Measurements from ENCODE around the gene JMJD1C. TPM values are rescaled to one million over a fixed set of nuclear protein-coding genes. Genes with fewer than 3 reads are reported as not detected.

Gene JMJD1C
- total and polyA plus RNA-seq, 2 donors (not counting 3 experiments of a cell fraction or from before 2014, with no cell fraction given): 32.1 to 97.1 TPM

- Histone ChIP-seq H3K9ac (replicated peaks; ENCODE audit: extremely low read depth, insufficient read depth, low read length) (peak overlapping the region; percentile 31), H3K4me3 (replicated peaks in 1 of 3; ENCODE audit: insufficient read depth in 1 of 3, low read depth in 1 of 3, low read length in 3 of 3) (no peak overlapping the region), H4K20me1 (replicated peaks; ENCODE audit: control insufficient read depth, extremely low read depth, insufficient read depth, low read length) (no peaks in the 10 kb centered on the region), H3K79me2 (ENCODE audit: control insufficient read depth, insufficient read depth, low read length) (peaks cover 87% of the 10 kb centered on the region), H3K9me1 (replicated peaks; ENCODE audit: control insufficient read depth, extremely low read depth, insufficient read depth, low read length) (no peaks in the 10 kb centered on the region), H3K4me1 (ENCODE audit: control insufficient read depth, extremely low read depth, insufficient read depth, low read length) (peaks cover 36% of the 10 kb centered on the region), H2AFZ (ENCODE audit: low read depth, low read length) (no peak overlapping the region), H3K27me3 (ENCODE audit: control insufficient read depth in 2 of 2, insufficient read depth in 2 of 2, low read length in 2 of 2) (no peaks in the 10 kb centered on the region), H3K9me3 (replicated peaks; ENCODE audit: control insufficient read depth, insufficient read depth, low read length) (no peaks in the 10 kb centered on the region), H3K36me3 (ENCODE audit: control insufficient read depth in 2 of 2, extremely low read depth in 1 of 2, insufficient read depth in 2 of 2, low read length in 2 of 2) (no peaks in the 10 kb centered on the region), H3K4me2 (ENCODE audit: insufficient read depth, low read length) (peak overlapping the region; percentile 70), H3K27ac (ENCODE audit: insufficient read depth, low read depth, low read length) (no peak overlapping the region)
- dilution Hi-C loops (cut with MboI; ENCODE audit: extremely low pct_ligation_motif_present, low sequenced_read_pairs): no loop called here
- intact Hi-C loops (cut with micrococcal nuclease): loop anchor here (2.0 kb wide), 1 partner anchor 16 kb away; no protein-coding TSS in a partner anchor
- POLR2A ChIA-PET: no interaction called here
- FAIRE-seq: no peak
- TF ChIP-seq CTCF (IDR thresholded peaks at IDR 0.05; ENCODE audit: extremely low read depth in 1 of 2, insufficient read depth in 1 of 2, low read depth in 1 of 2, low read length in 2 of 2): no peak
- TF ChIP-seq JUN (IDR thresholded peaks at IDR 0.05; ENCODE audit: borderline replicate concordance, insufficient read depth, insufficient read length, low read depth): no peak
- TF ChIP-seq POLR2AphosphoS5 (IDR thresholded peaks at IDR 0.05; ENCODE audit: insufficient read depth, low read depth, low read length): no peak
- TF ChIP-seq GATA2 (IDR thresholded peaks at IDR 0.05; ENCODE audit: insufficient read depth, insufficient read length, low read depth, low read length): no peak
- TF ChIP-seq POLR2A (IDR thresholded peaks at IDR 0.05; ENCODE audit: low read depth, low read length): no peak
- no peak for TF ChIP-seq MAX (IDR thresholded peaks at IDR 0.05; ENCODE audit: insufficient read depth, insufficient read length)
- TF ChIP-seq MYC (IDR thresholded peaks at IDR 0.05; ENCODE audit: low read depth, low read length): no peak
- TF ChIP-seq EZH2 (IDR thresholded peaks at IDR 0.05; ENCODE audit: borderline replicate concordance, low read depth, low read length, severe bottlenecking): no peak
- TF ChIP-seq FOS (IDR thresholded peaks at IDR 0.05; ENCODE audit: borderline replicate concordance, insufficient read depth, low read length): no peak
- peak; percentile 70 for DNase-seq (ENCODE audit: low read depth, low spot score)
- CTCF ChIA-PET: interaction anchor here (0.8 to 1.3 kb wide), 3 partner anchors 13 to 306 kb away, joined by 3 to 5 read pairs (median 3); no protein-coding TSS in a partner anchor
- BruUV-seq (replicated peaks): no TSS peak
Measured at GRCh38 chr10:63414481-63415260, 51.1 kb downstream of the JMJD1C start.

Data from endothelial cell of umbilical vein (primary cell).